ENCODE results near the gene CERCAM. TPM values are rescaled to one million over a fixed set of nuclear protein-coding genes. Genes with fewer than 3 reads are reported as not detected.

CERCAM gene
- total RNA-seq, 4 donors from 2014 or later: 3.7 to 26.2 (median 11.3) TPM

GRCh38 chr9:128384801-128385495 lies 35.7 kb upstream of the CERCAM start:
- H3K4me1 ChIP-seq: no peaks in the 10 kb centered on the region
- no peaks in the 10 kb centered on the region for H3K27me3 ChIP-seq
- TF ChIP-seq CTCF (IDR thresholded peaks at IDR 0.05) (no peak), POLR2A (IDR thresholded peaks at IDR 0.05) (no peak), POLR2AphosphoS5 (IDR thresholded peaks at IDR 0.05) (no peak), EP300 (IDR thresholded peaks at IDR 0.05) (no peak)
- no peak for DNase-seq (ENCODE audit: low spot score in 2 of 2)
- no peaks in the 10 kb centered on the region for H3K9me3 ChIP-seq
- peaks cover 66% of the 10 kb centered on the region for H3K36me3 ChIP-seq
- no peak overlapping the region for H3K4me3 ChIP-seq
- no peak overlapping the region for H3K27ac ChIP-seq
- WGBS: 91% methylated on average over 7 of the region's 7 CpGs

GRCh38 chr9:128385496-128386460 lies 34.9 kb upstream of the CERCAM start:
- H3K4me1 ChIP-seq: no peaks in the 10 kb centered on the region
- TF ChIP-seq CTCF (IDR thresholded peaks at IDR 0.05) (no peak), EP300 (IDR thresholded peaks at IDR 0.05) (no peak), POLR2A (IDR thresholded peaks at IDR 0.05) (no peak), POLR2AphosphoS5 (IDR thresholded peaks at IDR 0.05) (no peak)
- 78% methylated on average over 14 of the region's 18 CpGs for WGBS
- H3K36me3 ChIP-seq: peaks cover 67% of the 10 kb centered on the region
- no peak overlapping the region for H3K27ac ChIP-seq
- no peak overlapping the region for H3K4me3 ChIP-seq
- DNase-seq (ENCODE audit: low spot score in 2 of 2): no peak
- H3K27me3 ChIP-seq: no peaks in the 10 kb centered on the region
- H3K9me3 ChIP-seq: no peaks in the 10 kb centered on the region

GRCh38 chr9:128388150-128388549 lies 32.5 kb upstream of the CERCAM start:
- no peak overlapping the region for H3K4me3 ChIP-seq
- TF ChIP-seq CTCF (IDR thresholded peaks at IDR 0.05) (no peak), EP300 (IDR thresholded peaks at IDR 0.05) (no peak), POLR2A (IDR thresholded peaks at IDR 0.05) (no peak), POLR2AphosphoS5 (IDR thresholded peaks at IDR 0.05) (no peak)
- H3K9me3 ChIP-seq: no peaks in the 10 kb centered on the region
- H3K36me3 ChIP-seq: peaks cover 80% of the 10 kb centered on the region
- DNase-seq (ENCODE audit: low spot score in 2 of 2): no peak
- H3K27ac ChIP-seq: no peak overlapping the region
- H3K27me3 ChIP-seq: no peaks in the 10 kb centered on the region
- no peaks in the 10 kb centered on the region for H3K4me1 ChIP-seq
- WGBS: 91% methylated on average over 9 of the region's 10 CpGs

- Histone ChIP-seq H3K36me3 (peaks cover 74% of the 10 kb centered on the region), H3K9me3 (no peaks in the 10 kb centered on the region), H3K4me3 (no peak overlapping the region), H3K27me3 (no peaks in the 10 kb centered on the region), H3K4me1 (no peaks in the 10 kb centered on the region), H3K27ac (no peak overlapping the region)
- no peak for DNase-seq (ENCODE audit: low spot score in 2 of 2)
- 75% methylated on average over 10 of the region's 13 CpGs for WGBS
- no peak for TF ChIP-seq EP300 (IDR thresholded peaks at IDR 0.05)
- TF ChIP-seq POLR2A (IDR thresholded peaks at IDR 0.05): no peak
- no peak for TF ChIP-seq POLR2AphosphoS5 (IDR thresholded peaks at IDR 0.05)
- no peak for TF ChIP-seq CTCF (IDR thresholded peaks at IDR 0.05)
Measured at GRCh38 chr9:128389395-128390149, 31.1 kb upstream of the CERCAM start.

Measured in suprapubic skin (tissue), 4 donors.